ENCODE data around the gene KRT16. TPM values are rescaled to one million over a fixed set of nuclear protein-coding genes. Genes with fewer than 3 reads are reported as not detected.
"Not testable (repeated sequence)": the region's sequence is repeated elsewhere in the genome, so short reads cannot be mapped to it uniquely, and the experiment has no call there.

KRT16 gene
- total RNA-seq, 1 experiment from 2014 or later: not detected

DNA sequence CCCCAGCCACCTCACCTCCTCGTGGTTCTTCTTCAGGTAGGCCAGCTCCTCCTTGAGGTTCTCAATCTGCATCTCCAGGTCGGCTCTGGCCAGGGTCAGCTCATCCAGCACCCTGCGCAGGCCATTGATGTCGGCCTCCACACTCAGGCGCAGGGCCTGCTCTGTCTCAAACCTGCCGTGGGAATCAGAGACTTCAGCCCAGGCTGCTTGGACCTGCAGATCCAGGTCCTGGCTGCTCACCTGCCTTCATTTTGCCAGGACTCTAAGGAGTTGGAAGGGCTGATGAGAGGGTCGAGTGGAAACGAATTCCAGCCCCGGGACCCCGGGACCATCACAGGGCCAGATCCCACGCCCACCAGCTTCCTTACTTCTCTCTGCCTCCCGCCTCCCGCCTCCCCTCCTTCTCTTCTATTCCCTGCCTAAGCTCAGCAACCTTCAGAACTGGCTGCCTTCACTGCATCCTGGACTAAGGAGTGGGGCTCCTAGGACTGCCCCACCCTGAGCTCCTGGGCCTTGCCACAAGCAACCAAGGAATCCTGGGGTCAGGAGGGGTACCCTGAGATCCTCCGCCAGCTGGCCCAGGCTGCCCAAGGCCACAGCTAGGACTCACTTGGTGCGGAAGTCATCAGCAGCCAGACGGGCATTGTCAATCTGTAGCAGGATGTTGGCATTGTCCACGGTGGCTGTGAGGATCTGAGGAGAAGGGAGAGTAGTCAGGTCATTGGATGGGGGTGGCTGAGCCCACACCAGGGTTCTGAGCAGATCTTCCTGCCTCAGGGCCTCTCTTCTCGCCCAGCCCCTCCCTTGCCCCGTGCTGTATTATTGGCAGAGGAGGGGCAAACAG, 10.0 kb upstream of the KRT16 start:
- not testable (repeated sequence) for H3K9ac ChIP-seq (ENCODE audit: extremely low read depth, insufficient read length, low read length); H2AFZ ChIP-seq (ENCODE audit: low read length)

More for the DNA sequence above, 10.0 kb upstream of the KRT16 start:
- H3K27ac ChIP-seq (ENCODE audit: insufficient read length, low read depth, low read length); H4K20me1 ChIP-seq (ENCODE audit: control insufficient read depth, insufficient read depth, insufficient read length); H3K9me3 ChIP-seq (ENCODE audit: control insufficient read depth, low read depth, low read length); H4K8ac ChIP-seq (replicated peaks; ENCODE audit: insufficient read length, low read depth, low read length); H3K4me2 ChIP-seq (ENCODE audit: insufficient read depth, insufficient read length, low read length); H3K4me3 Mint-ChIP-seq; H2BK20ac ChIP-seq (ENCODE audit: low read depth, low read length, poor library complexity, severe bottlenecking); H3K4me1 ChIP-seq (ENCODE audit: insufficient read depth, low read length); H3T11ph ChIP-seq (ENCODE audit: low read length); H2BK120ac ChIP-seq (ENCODE audit: low read depth, low read length, poor library complexity, severe bottlenecking); H2BK5ac ChIP-seq (ENCODE audit: insufficient read length, low read length); H4K91ac ChIP-seq (ENCODE audit: insufficient read length, low read depth, low read length); H3K56ac ChIP-seq (ENCODE audit: insufficient read length, low read depth, low read length); H3K18ac ChIP-seq (ENCODE audit: insufficient read length, low read depth, low read length); H3K14ac ChIP-seq (ENCODE audit: insufficient read depth, low read length); H4K5ac ChIP-seq (ENCODE audit: insufficient read length, low read depth, low read length); H3K27me3 ChIP-seq (ENCODE audit: insufficient read depth, low read length); H3K27me3 Mint-ChIP-seq (ENCODE audit: low read depth); H3K36me3 Mint-ChIP-seq (ENCODE audit: insufficient read depth in 1 of 3, low read depth in 3 of 3); H3K79me2 ChIP-seq (ENCODE audit: insufficient read depth, low read length); H3K23me2 ChIP-seq (ENCODE audit: insufficient read length, low read depth, low read length, poor library complexity, severe bottlenecking); H3K4ac ChIP-seq (ENCODE audit: low read depth, low read length); H3K23ac ChIP-seq (ENCODE audit: insufficient read length, low read depth, low read length); H3K27ac Mint-ChIP-seq; H2BK12ac ChIP-seq (ENCODE audit: insufficient read length, low read depth, low read length); H2BK15ac ChIP-seq (ENCODE audit: low read depth, low read length); H3K79me1 ChIP-seq (ENCODE audit: insufficient read depth, low read depth, low read length, poor library complexity, severe bottlenecking); H2AK5ac ChIP-seq (ENCODE audit: insufficient read length, low read length); H3K9me3 Mint-ChIP-seq; DNase-seq: not testable (repeated sequence)
- peaks cover 18 to 37% of the 10 kb centered on the region in 2 experiments for H3K4me1 Mint-ChIP-seq
- WGBS (ENCODE audit: extremely low coverage, insufficient read length, low lambda C conversion rate): no CpG with 5 or more reads among the region's 19 CpGs
